Measurements from ENCODE around the gene AKAP6. TPM values are rescaled to one million over a fixed set of nuclear protein-coding genes. Genes with fewer than 3 reads are reported as not detected.
"Not testable (repeated sequence)": the region's sequence is repeated elsewhere in the genome, so short reads cannot be mapped to it uniquely, and the experiment has no call there.

AKAP6 gene
- total RNA-seq, 1 donor from 2014 or later = 6.4 TPM

DNA sequence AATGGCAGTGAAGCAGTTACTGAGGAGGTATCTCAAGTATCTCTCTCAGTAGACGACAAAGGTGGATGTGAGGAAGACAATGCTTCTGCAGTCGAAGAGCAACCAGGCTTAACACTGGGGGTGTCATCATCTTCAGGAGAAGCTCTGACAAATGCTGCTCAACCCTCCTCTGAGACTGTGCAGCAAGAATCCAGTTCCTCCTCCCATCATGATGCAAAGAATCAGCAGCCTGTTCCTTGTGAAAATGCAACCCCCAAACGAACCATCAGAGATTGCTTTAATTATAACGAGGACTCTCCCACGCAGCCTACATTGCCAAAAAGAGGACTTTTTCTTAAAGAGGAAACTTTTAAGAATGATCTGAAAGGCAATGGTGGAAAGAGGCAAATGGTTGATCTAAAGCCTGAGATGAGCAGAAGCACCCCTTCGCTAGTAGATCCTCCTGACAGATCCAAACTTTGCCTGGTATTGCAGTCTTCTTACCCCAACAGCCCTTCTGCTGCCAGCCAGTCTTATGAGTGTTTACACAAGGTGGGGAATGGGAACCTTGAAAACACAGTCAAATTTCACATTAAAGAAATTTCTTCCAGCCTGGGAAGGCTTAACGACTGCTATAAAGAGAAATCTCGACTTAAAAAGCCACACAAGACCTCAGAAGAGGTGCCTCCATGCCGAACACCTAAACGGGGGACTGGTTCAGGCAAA lies 216.6 kb downstream of the AKAP6 start:
- intact Hi-C loops (cut with DNase I) = no loop called here
- ATAC-seq = no peak
- no peak for DNase-seq (ENCODE audit: low spot score)

GRCh38 chr14:32546246-32546645 lies 217.1 kb downstream of the AKAP6 start:
- DNase-seq (ENCODE audit: low spot score) (no peak), ATAC-seq (no peak)
- intact Hi-C loops (cut with DNase I) = no loop called here

GRCh38 chr14:32552766-32553165 lies 223.7 kb downstream of the AKAP6 start:
- ATAC-seq = no peak

DNA sequence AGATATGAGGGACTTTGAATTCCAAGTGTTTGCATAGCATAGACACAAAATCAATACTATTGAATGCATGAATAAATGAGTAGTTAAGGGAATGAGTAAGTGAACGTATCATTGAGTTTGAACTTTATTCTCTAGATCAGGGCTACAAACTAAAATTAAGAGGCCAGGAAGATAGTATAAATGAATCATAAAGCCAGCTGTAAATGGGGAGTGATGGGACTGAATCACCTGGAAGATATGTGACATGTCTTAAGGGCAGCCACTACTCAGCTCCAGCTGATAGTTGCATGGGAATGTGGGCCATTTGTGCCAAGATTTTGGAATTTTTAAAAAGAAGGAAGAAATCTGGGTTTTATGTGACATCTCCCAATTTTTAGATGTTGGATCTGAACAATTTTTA lies 229.9 kb downstream of the AKAP6 start:
- no peak for ATAC-seq
- intact Hi-C loops (cut with DNase I) = no loop called here

More at GRCh38 chr14:32552766-32553165, 223.7 kb downstream of the AKAP6 start:
- DNase-seq (ENCODE audit: low spot score) = no peak
- intact Hi-C loops (cut with DNase I) = no loop called here

DNA sequence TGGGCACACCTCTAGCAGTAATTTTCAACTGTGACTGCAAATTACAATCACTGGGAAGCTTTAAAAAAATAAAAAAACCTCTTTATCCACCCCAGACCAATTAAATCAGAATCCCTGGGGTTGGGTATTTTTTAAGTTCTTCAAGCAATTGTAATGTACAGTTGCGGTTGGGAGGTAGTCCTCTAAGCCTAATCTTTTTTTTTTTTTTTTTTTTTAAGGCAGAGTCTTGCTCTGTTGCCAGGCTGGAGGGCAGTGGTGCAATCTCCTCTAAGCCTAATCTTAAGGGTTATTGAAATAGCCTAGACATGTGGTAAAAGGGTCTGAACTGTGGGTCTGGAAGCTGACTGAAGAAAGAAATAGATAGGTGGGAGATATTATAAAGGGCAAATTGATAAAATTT lies 230.5 kb downstream of the AKAP6 start:
- ATAC-seq = no peak
- no peak for DNase-seq (ENCODE audit: low spot score)
- intact Hi-C loops (cut with DNase I) = no loop called here

More for the DNA sequence above, 229.9 kb downstream of the AKAP6 start:
- DNase-seq (ENCODE audit: low spot score) = no peak

DNA sequence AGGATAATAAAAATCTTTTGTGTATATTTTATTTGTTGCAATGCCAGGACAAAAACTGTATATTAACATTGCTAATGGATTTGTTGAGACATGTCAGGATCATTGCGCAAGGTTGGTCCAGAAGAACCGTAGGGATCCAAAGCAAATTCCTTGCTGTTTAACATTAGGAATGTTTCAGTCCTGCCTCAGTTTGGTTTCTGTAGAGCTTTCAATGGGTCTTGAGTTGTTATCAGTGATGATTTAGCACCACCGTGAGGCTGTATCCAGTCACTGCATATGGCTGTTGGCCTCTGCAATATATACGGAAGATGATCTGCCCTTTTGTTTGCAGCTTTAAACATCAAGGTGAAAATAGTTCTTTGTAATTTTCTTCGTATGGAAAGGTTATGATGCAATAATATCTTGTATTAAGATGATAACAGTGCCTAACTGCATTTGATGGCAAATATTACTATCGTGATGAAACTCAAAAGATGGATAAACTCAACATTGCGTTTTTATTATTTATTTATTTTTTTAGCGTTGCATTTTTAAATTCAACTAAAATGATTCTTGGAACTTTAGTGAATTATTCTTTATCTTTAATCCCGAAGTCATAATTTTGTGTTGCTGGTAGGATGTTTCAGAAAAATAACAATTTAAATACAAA lies 231.2 kb downstream of the AKAP6 start:
- DNase-seq (ENCODE audit: low spot score) (peak; percentile 67), ATAC-seq (peak; percentile 84)
- intact Hi-C loops (cut with DNase I) = no loop called here

GRCh38 chr14:32561520-32561919 lies 232.4 kb downstream of the AKAP6 start:
- ATAC-seq = no peak

DNA sequence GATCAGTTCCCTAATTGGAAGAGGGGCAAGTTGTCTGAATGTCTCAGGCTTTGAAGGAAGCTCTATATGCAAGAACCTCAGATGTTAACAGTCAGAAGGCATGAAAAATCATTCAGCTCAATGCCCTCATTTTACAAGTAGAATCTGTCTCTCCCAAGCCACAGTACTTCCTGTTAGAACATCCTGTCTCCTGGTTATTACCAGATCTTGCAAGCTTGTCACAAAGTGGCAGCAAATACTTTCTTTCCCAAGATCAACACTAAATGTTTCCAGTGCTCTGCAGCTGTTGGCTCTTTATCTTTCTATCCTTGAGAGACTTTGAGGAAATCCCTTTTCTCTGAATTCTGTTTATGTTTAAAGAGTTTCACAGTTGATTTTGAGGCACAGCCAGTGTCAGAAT lies 235.5 kb downstream of the AKAP6 start:
- ATAC-seq (peak; percentile 79), DNase-seq (ENCODE audit: low spot score) (no peak)
- intact Hi-C loops (cut with DNase I) = no loop called here

More at GRCh38 chr14:32561520-32561919, 232.4 kb downstream of the AKAP6 start:
- DNase-seq (ENCODE audit: low spot score) = no peak
- intact Hi-C loops (cut with DNase I) = no loop called here

GRCh38 chr14:32565256-32565655 lies 236.2 kb downstream of the AKAP6 start:
- ATAC-seq (no peak), DNase-seq (ENCODE audit: low spot score) (no peak)
- intact Hi-C loops (cut with DNase I) = no loop called here

GRCh38 chr14:32567543-32568384 lies 238.7 kb downstream of the AKAP6 start:
- DNase-seq (ENCODE audit: low spot score) = no peak
- intact Hi-C loops (cut with DNase I) = no loop called here
- ATAC-seq = no peak

DNA sequence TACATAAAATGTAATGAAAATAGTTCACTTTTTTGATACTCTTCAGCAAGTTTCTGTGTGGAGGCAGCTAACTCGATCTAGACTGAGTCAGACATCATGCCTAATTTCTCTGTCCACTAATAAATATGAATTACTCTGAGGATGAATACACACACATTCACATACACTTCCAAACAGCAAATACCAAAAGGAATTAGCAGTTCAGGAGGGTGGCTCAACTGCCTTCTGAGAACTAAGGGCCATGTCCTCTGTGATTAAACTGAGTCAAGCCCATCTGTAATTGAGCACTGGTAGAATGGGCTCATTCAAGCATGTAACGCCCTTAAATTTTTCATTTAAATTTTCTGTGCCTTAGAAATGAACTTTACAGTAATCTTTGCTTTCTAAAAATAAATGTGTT lies 242.5 kb downstream of the AKAP6 start:
- intact Hi-C loops (cut with DNase I) = loop anchor here (10.0 kb wide), 1 partner anchor 253 kb away; no protein-coding TSS in a partner anchor
- no peak for ATAC-seq
- DNase-seq (ENCODE audit: low spot score) = no peak

DNA sequence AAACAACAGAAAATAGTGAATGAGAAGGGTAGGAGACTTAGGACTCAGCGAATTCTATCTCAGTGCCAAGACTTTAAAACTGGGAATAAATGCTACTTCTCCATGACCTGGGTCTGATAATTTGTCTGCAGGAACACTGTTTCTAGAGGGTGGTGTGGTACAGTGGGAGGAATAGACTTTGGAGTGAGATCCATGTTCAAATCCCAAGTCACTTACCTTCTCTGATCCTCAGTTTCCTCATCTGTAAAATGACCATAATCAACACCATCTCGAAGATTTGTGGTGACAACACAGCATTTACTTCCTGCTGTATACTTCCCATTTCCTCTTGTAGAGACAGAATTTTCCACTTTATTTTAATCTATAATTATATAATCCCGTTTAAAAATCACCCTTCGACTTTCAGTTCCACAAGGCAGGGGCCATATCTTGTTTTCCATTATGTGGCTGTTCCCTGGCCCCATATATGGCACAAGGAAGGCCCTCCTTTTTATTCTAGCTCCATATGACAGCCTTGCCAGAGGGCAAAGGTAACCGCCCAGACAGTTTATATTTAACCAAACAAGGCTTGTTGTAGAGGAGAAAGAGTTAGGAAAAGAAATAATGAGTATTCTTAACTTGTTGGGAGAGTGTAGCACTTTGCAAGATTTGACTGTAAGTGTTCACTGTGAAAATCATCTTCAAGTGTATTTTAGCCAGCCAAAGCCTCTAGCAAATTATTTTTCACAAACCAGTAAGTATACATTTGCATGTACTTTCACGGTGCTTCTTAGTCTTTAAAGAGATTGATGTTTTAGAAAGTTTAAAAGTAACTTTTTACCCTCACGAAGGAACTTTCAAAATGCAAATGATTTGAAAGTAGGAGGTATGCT lies 243.1 kb downstream of the AKAP6 start:
- ATAC-seq = no peak

GRCh38 chr14:32572867-32573150 lies 243.7 kb downstream of the AKAP6 start:
- ATAC-seq = no peak
- intact Hi-C loops (cut with DNase I) = loop anchor here (10.0 kb wide), 1 partner anchor 252 kb away; no protein-coding TSS in a partner anchor
- no peak for DNase-seq (ENCODE audit: low spot score)

More for the DNA sequence above, 243.1 kb downstream of the AKAP6 start:
- DNase-seq (ENCODE audit: low spot score) = no peak
- intact Hi-C loops (cut with DNase I) = loop anchor here (10.0 kb wide), 1 partner anchor 253 kb away; no protein-coding TSS in a partner anchor

DNA sequence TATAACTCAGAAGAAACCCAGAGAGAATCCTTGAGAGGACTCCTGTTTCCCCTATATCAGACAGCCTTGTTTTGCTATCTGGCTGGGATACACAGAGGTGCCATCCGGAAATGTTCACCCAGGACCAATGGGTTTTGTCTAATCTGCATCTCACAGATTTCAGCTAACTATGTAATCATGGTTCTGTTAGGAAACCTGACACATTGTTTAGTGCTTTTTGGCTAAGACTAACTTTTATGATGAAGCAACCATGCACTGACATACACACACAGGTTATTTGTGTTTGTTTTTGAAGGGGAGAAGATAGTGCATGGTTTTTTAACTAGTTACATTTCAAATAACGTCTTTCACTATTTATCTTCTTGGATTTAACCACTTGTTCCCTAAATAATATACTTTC lies 245.2 kb downstream of the AKAP6 start:
- DNase-seq (ENCODE audit: low spot score) (no peak), ATAC-seq (no peak)
- intact Hi-C loops (cut with DNase I) = loop anchor here (10.0 kb wide), 1 partner anchor 251 kb away; no protein-coding TSS in a partner anchor

DNA sequence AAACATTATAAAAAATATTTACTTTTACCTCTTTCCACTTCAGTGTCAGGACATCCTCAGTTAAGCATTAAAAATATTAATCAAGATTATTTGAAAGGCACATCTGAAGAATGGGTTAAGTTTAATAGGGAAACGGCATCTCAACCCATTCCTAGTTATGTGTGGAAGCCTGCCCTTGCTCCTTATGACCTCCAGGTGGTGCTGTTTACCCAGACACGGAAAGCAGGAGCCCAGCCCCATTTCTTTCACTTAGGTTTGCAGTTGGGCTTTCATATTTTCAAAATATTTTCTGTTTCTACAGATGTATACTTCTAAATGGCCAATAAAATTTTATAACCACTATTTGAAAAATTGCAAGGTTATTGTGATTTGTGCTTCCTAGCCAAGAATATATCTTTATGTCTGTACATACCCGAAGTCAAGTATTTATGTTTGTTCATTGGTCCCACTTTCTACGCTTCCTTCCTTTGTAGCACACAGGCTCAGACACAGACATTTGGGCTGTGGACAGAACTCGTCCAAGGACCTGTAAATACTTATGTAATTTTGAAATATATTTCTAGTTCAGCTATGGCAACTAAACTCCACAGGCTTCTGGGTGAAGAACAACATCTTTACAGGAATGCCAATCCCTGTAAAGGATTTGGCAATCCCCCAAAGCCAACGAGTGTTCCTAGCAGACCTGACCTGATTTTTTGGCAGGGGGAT lies 247.1 kb downstream of the AKAP6 start:
- ATAC-seq (peak; percentile 96), DNase-seq (ENCODE audit: low spot score) (no peak)
- intact Hi-C loops (cut with DNase I) = loop anchor here (5.0 to 10.0 kb wide), 3 partner anchors 249 to 1216 kb away; partner anchors contain the start of gene NPAS3

DNA sequence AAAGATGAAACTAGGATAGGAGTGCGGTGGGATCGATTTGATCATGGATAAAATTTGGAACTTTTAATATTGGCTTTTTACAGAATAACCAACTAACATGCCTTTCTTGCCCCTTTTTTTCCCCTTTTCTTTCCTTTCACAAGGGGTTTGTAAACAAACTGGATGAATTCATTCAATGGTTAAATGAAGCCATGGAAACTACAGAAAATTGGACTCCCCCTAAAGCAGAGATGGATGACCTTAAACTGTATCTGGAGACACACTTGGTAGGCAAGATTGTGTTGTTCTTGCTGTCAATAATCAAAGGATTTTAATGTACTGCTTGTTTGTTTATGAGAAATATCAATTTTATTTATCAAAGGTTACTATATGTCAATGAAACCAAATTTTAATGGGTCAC lies 247.9 kb downstream of the AKAP6 start:
- intact Hi-C loops (cut with DNase I) = loop anchor here (5.0 to 10.0 kb wide), 3 partner anchors 248 to 1215 kb away; partner anchors contain the start of gene NPAS3
- DNase-seq (ENCODE audit: low spot score) = no peak
- ATAC-seq = no peak

GRCh38 chr14:32578181-32578580 lies 249.1 kb downstream of the AKAP6 start:
- intact Hi-C loops (cut with DNase I) = loop anchor here (5.0 to 10.0 kb wide), 3 partner anchors 247 to 1214 kb away; partner anchors contain the start of gene NPAS3
- no peak for ATAC-seq
- DNase-seq (ENCODE audit: low spot score) = no peak

DNA sequence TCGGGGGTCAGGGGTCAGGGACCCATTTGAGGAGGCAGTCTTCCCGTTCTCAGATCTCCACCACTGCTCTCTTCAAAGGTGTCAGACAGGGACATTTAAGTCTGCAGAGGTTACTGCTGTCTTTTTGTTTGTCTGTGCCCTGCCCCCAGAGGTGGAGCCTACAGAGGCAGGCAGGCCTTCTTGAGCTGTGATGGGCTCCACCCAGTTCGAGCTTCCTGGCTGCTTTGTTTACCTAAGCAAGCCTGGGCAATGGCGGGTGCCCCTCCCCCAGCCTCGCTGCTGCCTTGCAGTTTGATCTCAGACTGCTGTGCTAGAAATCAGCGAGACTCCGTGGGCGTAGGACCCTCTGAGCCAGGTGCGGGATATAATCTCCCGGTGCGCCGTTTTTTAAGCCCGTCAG lies 254.3 kb downstream of the AKAP6 start:
- DNase-seq (ENCODE audit: low spot score); intact Hi-C loops (cut with DNase I); ATAC-seq: not testable (repeated sequence)
